Stimulated activated CD4-positive, alpha-beta T cell treated with anti-CD3 and anti-CD28 coated beads, Interleukin-12 subunit alpha, Interleukin-12 subunit beta, amount 100 ng/mL, for 48 hours (primary cell): ENCODE results near the gene RNU4-1.
"Not testable (repeated sequence)": the region's sequence is repeated elsewhere in the genome, so short reads cannot be mapped to it uniquely, and the experiment has no call there.

Source experiments
- DNase-seq, 3 donors: peaks; one replicate each; pipeline ENCODE4 v3.0.0-alpha.2; 2020; ENCODE audit warnings: low read depth in 2 of 3, low spot score in 1 of 3

Gene RNU4-1

DNA sequence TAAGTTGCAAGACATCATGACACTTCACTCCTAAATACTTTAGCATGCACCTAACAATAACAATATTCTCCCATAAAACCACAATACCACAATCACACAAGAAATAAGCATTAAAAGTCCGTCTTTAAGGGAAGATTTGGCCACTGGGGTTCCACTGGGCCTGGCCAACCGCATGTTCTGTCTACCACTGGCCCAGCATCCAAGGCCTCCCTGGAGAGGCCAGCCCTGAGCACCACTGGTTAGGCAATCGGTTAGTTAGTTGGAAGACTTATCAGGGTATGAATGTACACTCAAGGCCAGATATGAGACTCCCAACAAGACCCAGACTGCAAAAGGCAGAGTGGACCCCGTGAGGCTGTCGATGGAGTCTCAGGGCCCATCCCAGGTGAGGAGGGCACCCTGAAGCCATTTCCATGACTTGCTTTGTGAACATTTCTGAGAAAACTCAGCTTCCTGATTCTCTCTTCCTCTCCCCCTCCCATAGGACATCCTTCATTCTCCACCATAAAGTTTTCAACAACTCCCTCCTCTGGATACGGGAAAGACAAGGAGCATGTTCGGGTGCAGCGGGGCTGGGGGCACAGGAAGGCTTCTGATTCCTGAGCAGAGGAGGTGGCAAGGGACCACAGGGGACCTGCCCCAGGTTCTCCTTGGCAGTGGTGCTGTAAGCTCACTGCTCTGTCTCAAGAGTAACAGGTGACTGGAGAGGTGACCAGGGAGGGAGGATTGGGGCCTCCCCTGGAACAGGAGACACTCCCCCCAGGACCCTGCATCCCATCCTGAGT, 33.4 kb downstream of the RNU4-1 start:
- DNase-seq, result no peak

DNA sequence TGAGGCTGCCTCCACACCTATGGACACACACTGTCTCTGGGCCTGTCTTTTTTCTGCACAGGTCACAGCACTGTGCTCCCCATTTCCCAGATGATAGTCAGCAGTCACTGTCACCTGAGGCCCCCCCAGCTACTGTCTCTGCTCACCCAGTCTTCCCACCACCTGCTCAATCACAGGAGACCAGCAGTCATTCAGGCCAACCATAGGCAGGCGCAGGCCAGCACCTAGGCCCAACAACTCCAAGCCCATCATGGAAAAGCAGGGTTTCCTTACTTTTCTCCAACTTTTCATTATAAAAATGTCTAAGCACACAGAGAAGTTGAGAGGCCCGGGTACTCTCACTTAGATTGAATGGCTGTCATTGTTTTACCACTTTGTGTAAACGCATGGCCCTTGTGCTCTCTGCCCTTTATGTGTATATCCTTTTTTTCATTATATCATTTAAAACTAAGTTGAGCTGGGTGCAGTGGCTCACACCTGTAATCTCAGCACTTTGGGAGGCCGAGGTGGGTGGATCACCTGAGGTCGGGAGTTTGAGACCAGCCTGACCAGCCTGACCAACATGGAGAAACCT, 34.6 kb downstream of the RNU4-1 start:
- DNase-seq, result no peak

DNA sequence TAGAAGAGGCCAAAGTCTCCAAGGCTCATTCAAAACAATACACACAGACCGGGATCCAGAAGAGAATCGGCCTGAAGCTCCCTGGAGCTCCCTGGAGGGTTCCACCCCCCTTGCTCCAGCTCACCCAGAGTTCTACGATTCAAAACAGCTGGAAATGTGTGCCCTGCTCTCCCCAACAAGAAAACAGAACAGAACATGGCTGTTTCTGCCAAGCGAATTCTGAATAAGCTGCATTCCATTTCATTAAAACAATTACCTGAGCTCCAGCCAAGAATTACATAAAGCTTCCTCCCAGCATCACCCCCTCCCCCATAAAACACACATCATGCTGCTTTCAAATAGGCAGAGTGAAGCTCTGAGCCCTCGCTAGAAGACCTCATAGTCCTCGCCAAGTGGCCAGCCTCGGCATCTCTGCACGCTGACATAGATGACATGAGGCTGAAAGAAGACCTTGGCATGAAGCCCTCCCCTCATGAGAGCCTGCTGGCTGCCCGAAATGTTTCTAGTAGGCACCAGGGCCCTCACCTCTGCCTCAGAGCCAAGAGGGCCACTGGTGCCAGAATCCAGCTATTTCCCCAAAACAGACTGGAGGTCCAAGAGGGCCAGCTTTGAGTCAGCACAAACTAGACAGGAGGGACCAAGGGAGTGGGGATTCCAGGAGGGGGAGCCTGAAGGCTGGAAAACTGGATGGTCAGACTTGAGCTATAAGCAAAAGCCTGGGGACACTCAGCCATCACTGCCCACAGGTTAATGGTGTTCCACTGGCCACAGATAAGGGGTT, 35.8 kb downstream of the RNU4-1 start:
- DNase-seq, result no peak

DNA sequence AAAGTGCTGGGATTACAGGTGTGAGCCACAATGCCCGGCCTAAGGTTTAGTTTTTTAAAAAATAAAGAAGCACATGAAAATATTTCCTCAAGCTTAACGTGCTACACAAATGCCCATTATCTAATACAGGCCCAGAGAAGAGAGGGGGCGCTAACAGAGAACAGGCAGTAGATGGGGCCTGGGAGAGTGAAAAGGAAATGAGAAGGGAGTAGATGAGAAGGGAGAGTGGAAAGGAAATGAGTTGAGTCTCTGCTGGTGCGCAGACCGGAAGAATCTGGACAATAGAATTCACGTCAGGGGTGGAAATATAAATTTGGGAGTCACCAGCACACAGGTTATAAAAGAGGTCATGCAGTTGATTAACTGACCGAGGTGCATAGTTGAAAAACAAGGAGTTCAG, 38.2 kb downstream of the RNU4-1 start:
- no peak for DNase-seq

DNA sequence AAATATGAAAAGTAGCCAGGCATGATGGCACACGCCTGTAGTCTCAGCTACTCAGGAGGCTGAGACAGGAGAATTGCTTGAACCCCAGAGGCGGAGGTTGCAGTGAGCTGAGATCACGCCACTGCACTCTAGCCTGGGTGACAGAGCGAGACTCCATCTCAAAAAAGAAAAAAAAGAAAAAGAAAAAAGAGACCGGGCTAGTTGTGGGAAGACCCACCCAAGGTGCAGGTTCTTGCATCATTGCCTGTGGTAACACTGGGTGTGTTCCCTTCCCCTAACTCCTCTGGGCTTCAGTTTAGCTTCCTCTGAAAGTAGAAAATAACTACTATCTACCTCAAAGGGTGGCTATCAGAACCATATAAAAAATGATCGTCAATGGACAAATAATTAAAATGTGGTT, 39.7 kb downstream of the RNU4-1 start:
- not testable (repeated sequence) for DNase-seq

DNA sequence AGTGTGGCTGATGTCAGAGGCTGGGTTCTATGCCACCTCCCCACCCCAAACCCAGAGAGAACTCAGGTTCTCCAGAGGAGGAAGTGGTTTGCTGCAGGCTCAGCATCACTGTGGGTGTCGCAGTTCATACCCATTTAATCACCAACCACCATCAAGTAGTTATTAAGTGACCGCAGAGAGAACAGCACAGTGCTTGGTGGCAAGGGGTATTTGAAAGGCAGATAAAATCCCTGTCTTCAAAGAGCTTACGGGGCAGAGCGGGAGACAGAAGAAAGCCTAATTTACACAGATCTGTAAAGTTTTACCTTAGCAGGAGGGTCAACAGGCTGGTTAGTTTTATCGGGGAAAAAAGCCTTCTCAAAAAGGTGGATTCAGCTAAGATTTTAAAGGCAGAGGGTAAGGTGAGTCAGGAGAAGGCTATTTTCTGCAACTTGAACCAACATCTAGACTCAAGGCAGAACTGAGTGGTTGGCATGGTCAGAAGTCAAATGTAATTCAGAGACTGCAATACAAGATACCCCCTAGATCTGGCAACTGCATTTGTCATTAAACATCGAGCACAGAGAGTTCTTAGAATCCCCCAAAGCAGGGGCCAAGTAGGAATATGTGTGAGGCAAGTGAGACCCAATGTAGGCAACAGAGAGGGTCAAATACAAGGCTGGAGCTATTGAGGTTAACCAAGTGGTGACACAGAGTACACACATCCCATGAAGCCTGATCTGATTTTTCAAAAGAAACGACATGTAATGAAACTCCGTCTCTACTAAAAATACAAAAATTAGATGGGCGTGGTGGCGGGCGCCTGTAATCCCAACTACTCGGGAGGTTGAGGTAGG, 40.7 kb downstream of the RNU4-1 start:
- DNase-seq, result peak; percentile 57 to 65 (median 60)

DNA sequence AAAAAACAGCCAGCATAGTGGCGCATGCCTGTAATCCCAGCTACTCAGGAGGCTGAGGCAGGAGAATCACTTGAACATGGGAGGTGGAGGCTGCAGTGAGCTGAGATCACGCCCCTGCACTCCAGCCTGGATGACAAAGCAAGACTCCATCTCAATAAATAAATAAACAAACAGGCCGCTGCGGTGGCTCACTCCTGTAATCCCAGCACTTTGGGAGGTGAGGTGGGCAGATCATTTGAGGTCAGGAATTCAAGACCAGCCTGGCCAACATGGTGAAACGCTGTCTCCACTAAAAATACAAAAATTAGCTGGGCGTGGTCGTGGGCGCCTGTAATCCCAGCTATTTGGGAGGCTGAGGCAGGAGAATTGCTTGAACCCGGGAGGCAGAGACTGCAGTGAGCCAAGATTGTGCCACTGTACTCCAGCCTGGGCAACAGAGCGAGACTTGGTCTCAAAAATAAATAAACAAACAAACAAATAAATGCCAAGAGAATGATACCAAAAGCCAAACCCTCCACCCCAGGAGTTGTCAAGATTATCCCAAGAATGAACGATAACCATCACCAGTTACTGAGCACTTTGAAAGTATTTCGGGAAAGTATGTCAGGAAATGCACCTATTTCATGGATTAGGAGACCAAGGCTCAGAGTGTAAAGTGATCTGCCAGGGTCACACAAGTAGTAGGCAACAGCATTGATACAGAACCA, 41.5 kb downstream of the RNU4-1 start:
- not testable (repeated sequence) for DNase-seq

DNA sequence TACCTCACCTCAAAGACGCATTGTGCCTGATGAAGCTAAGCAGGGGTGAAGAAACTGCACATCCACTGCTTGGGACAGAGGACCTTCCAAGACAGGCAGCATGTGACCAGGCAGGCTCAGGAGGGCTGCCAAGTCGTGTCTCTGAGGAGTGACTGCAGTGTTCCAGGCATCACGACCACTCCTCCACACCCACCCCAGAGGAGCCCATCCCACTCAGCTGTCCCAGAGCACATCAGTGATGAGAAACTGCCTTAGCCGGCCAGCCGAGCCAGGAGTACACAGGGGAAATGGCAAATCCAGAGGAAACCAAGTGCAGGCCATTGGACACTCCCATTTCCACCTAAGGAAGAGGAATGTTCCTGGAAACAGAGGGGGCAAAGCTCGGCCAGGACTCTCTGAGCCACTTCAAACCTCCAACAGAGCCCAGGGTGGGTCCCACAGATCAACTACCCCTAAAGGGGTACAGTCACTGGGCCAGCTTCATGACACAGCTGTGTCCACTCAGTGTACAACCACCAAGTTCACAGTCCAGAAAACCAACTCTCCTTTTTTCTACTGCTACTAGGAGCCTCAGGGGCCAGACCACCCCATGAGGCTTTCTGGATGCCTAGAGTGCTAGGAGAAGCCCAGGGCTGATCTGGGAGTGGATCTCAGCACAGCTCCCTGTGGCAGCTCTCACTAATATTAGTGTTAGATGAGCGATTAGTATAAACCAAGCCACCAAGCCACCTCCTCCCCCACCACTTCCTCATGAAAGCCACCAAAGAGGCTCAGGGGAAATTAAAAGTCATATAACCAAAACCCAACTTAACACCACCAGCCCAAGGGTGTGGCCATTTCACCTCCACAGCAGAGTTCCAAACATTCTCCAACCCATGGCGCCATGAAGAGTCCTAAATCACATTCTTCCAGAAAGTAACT, 42.9 kb downstream of the RNU4-1 start:
- no peak for DNase-seq

DNA sequence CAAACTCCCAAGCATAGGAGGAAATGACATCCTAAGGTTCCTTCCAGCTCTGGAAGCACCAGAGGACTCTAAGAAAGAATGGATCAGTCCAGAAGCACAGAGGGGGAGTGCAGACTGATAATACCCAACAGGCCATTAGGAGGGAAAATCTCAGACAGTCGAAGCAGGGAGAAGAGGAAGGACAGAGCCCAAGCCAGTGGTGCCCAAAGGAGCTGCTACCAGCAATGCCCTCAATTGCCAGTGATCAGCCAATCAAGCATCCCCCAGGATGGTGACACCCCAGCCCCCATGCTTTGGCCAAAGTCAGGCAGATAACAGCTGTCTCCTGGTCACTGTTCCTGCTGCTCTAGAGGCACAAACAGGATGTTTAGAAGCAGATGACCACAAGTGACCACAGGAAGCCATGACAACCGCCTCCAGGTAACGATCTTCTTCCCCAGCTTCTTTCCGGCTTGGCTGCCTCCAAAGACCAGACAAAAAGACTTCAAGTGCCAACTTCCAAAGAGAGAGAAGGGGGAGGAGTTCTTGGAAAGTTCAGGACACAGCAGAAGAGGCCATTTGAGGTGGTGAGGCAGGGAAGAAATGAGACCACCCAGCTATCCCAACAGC, 43.7 kb downstream of the RNU4-1 start:
- DNase-seq, result no peak

DNA sequence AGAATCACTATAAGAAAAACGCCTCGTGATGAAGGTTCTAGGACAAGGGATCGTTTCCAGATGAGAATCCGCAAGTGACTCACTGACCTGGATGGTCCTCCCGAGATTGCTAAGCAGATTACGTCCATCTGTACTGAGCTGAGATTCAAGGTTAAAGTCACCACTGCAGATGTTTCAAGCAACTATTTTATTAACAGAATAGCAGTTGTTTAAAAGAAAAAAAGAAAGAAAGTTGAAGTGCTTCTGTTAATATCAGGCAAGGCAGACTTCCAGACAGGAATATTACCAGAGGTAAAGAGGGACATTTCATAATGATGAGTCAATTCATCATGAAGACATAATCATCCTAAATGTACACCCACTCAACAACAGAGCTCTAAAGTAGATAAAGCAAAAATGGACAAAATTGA, 45.4 kb downstream of the RNU4-1 start:
- no peak for DNase-seq

DNA sequence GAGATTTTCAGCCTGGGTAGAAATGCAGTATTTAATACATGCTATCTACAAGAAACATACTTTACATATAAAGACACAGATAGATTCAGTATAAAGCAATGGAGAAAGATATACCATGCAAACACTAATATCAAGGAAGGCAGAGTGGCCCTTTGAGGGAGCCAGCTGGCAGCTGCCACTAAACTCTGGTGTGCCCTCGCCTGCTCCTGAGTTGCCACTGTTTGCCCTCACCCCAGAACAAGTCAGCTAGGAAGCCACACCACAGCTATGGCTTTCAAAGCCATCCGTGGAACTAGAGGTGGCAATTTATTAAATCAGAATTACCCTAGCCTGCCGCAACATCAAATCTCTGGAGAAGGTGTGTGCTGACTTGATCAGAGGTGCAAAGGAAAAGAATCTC, 45.9 kb downstream of the RNU4-1 start:
- DNase-seq, result no peak

DNA sequence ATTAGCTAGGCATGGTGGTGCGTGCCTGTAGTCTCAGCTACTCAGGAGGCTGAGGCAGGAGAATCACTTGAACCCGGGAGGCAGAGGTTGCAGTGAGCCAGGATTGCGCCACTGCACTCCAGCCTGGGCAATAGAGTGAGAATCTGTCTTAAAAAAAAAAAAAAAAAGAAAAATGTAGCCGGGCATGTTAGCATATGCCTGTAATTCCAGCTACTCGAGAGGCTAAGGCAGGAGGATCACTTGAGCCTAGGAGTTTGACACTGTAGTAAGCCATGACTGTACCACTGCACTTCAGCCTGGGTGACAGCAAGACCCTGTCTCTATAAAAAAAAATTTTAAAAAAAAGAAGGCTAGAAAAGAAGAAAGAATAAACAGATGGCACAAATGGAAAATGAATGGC, 46.3 kb downstream of the RNU4-1 start:
- not testable (repeated sequence) for DNase-seq
